SK-N-SH (cell line): ENCODE results near the gene CD3G. TPM values are rescaled to one million over a fixed set of nuclear protein-coding genes. Genes with fewer than 3 reads are reported as not detected.

Source experiments
- CTCF ChIA-PET: fragments of 300-600, 350-600 bp; formaldehyde crosslinking; extraction: SDS; loops from one replicate; lab custom pipeline; 2021; lab: Yijun Ruan, JAX
- POLR2A ChIA-PET: fragments of 350-600 bp; sonication (Branson Sonifier 250); formaldehyde crosslinking; extraction: SDS; loops from one replicate; lab custom pipeline; 2020; ENCODE audit warnings: antibody characterized with exemption, inconsistent platforms; lab: Yijun Ruan, JAX
- DNase-seq: peaks from one replicate; pipeline ENCODE4 v3.0.0; 2012
- H2AFZ ChIP-seq: fragments of 200-600 bp; sonication (generic); 2 replicates; pipeline ENCODE4 v1.8.1; 2016; ENCODE audit warnings: antibody characterized with exemption, mild to moderate bottlenecking, low read depth
- H3F3A ChIP-seq: fragments of 200-600 bp; sonication (generic); replicated peaks from 2 replicates; pipeline ENCODE3; 2016; ENCODE audit warnings: antibody characterized with exemption, mild to moderate bottlenecking; ENCODE audit not compliant: insufficient read depth
- H3K27ac ChIP-seq, 2 experiments: fragments of 200-500 bp in 1 of 2; fragments of 200-600 bp in 1 of 2; sonication (Bioruptor generic) in 1 of 2; sonication (generic), shearing (Covaris generic) in 1 of 2; 2 replicates each; pipeline versions ENCODE4 v1.5.1 to v1.6.1; 2014 to 2016; ENCODE audit warnings: low read depth in 2 of 2, inconsistent platforms in 1 of 2, low read length in 1 of 2, mild to moderate bottlenecking in 1 of 2, mixed read lengths in 1 of 2
- H3K27me3 ChIP-seq: fragments of 200-600 bp; sonication (generic), shearing (Covaris generic); 2 replicates; pipeline ENCODE4 v1.6.1; 2016; ENCODE audit warnings: mixed run types; ENCODE audit not compliant: insufficient read depth
- H3K36me3 ChIP-seq, 2 experiments: fragments of 200-500 bp in 1 of 2; fragments of 200-600 bp in 1 of 2; sonication (Bioruptor generic) in 1 of 2; sonication (generic) in 1 of 2; replicated peaks in 1 of 2; 2 replicates each; pipeline versions ENCODE3 to v1.5.1; 2014 to 2016; ENCODE audit warnings: low read length in 1 of 2, mild to moderate bottlenecking in 1 of 2; ENCODE audit not compliant: insufficient read depth in 2 of 2, control insufficient read depth in 1 of 2
- H3K4me1 ChIP-seq, 2 experiments: fragments of 200-500 bp in 1 of 2; fragments of 200-600 bp in 1 of 2; sonication (Bioruptor generic) in 1 of 2; sonication (generic), shearing (Covaris generic) in 1 of 2; 2 replicates each; pipeline versions ENCODE4 v1.5.1 to v1.6.1; 2014 to 2016; ENCODE audit warnings: low read depth in 1 of 2, low read length in 1 of 2, mixed run types in 1 of 2; ENCODE audit not compliant: insufficient read depth in 2 of 2, control insufficient read depth in 1 of 2
- H3K4me2 ChIP-seq: fragments of 200-600 bp; sonication (generic), shearing (Covaris generic); 2 replicates; pipeline ENCODE4 v1.6.1; 2017; ENCODE audit warnings: mixed run types
- H3K4me3 ChIP-seq, 2 experiments: fragments of 200-500 bp in 1 of 2; fragments of 200-600 bp in 1 of 2; sonication (Bioruptor generic) in 1 of 2; sonication (generic), shearing (Covaris generic) in 1 of 2; 2 replicates each; pipeline versions ENCODE4 v1.5.1 to v1.8.1; 2014 to 2016; ENCODE audit warnings: low read depth in 2 of 2, inconsistent platforms in 1 of 2, low read length in 1 of 2, mild to moderate bottlenecking in 1 of 2, mixed read lengths in 1 of 2, moderate library complexity in 1 of 2
- H3K79me2 ChIP-seq: fragments of 200-600 bp; sonication (generic); 2 replicates; pipeline ENCODE4 v1.8.1; 2017; ENCODE audit warnings: mild to moderate bottlenecking; ENCODE audit not compliant: insufficient read depth
- H3K9ac ChIP-seq: fragments of 200-600 bp; sonication (generic); 2 replicates; pipeline ENCODE4 v1.6.1; 2017; ENCODE audit warnings: mixed run types
- H3K9me2 ChIP-seq: fragments of 200-600 bp; sonication (generic); 2 replicates; pipeline ENCODE4 v1.6.1; 2017; ENCODE audit warnings: mixed run types
- H3K9me3 ChIP-seq: fragments of 200-600 bp; sonication (generic); 2 replicates; pipeline ENCODE4 v1.6.1; 2017; ENCODE audit warnings: mixed run types, mild to moderate bottlenecking, moderate library complexity
- H4K20me1 ChIP-seq: fragments of 200-600 bp; sonication (generic); 2 replicates; pipeline ENCODE4 v1.6.1; 2017; ENCODE audit warnings: mild to moderate bottlenecking, mixed run types; ENCODE audit not compliant: insufficient read depth
- EP300 ChIP-seq, 2 experiments: IDR thresholded peaks; 2 replicates each; pipeline versions ENCODE4 v1.4.0 to v1.6.1; 2012; ENCODE audit warnings: borderline replicate concordance in 1 of 2, low read depth in 1 of 2, low read length in 1 of 2
- NRF1 ChIP-seq: IDR thresholded peaks from 2 replicates; pipeline ENCODE4 v1.6.1; 2012; ENCODE audit warnings: low read depth, mild to moderate bottlenecking, low read length
- RCOR1 ChIP-seq: fragments of 150-350 bp; IDR thresholded peaks from 2 replicates; pipeline ENCODE4 v1.6.1; 2017; ENCODE audit warnings: antibody characterized with exemption, low read length
- RFX5 ChIP-seq: IDR thresholded peaks from 2 replicates; pipeline ENCODE4 v1.6.1; 2012; ENCODE audit warnings: mild to moderate bottlenecking, improper control_type of control experiment, low read length
- SMC3 ChIP-seq: IDR thresholded peaks from 2 replicates; pipeline ENCODE4 v1.6.1; 2012; ENCODE audit warnings: low read depth, low read length, improper control_type of control experiment
- WGBS: methylation state at CpG from one replicate; pipeline ENCODE4 v1.1.6; 2017; ENCODE audit warnings: low lambda C conversion rate; 5-methylcytosine and 5-hydroxymethylcytosine counted together
- polyA plus RNA-seq, 3 experiments: library from polyadenylated mRNA; depleted of rRNA; stranded (reverse); fragments of >200 nt; gene quantifications; 2 replicates each; pipeline ENCODE4 v1.2.3, GENCODE V29; 2012
- TF ChIP-seq, protein P1 (sequence below): fragments of 150-350 bp; IDR thresholded peaks from 2 replicates; pipeline ENCODE4 v1.6.1; 2016; ENCODE audit warnings: mild to moderate bottlenecking, low read depth, low read length
- TF ChIP-seq, protein P2 (sequence below): IDR thresholded peaks from 2 replicates; pipeline ENCODE4 v1.4.0; 2012; ENCODE audit warnings: low read depth, borderline replicate concordance
- TF ChIP-seq, protein P3 (sequence below): fragments of 200-600 bp; sonication (generic); IDR thresholded peaks from 2 replicates; pipeline ENCODE4 v1.6.1; 2017; ENCODE audit warnings: antibody characterized with exemption, mild to moderate bottlenecking, moderate library complexity
- TF ChIP-seq, protein P4 (sequence below): IDR thresholded peaks from 2 replicates; pipeline ENCODE4 v1.6.1; 2012; ENCODE audit warnings: mild to moderate bottlenecking, low read depth, low read length, moderate library complexity
- TF ChIP-seq, protein P5 (sequence below): IDR thresholded peaks from 2 replicates; pipeline ENCODE4 v1.4.0; 2012; ENCODE audit warnings: low read depth, borderline replicate concordance
- TF ChIP-seq, protein P6 (sequence below): IDR thresholded peaks from 2 replicates; pipeline ENCODE4; 2012

Gene CD3G
- polyA plus RNA-seq, 1 of the 3 experiments (the other 2 are of a cell fraction): not detected

DNA sequence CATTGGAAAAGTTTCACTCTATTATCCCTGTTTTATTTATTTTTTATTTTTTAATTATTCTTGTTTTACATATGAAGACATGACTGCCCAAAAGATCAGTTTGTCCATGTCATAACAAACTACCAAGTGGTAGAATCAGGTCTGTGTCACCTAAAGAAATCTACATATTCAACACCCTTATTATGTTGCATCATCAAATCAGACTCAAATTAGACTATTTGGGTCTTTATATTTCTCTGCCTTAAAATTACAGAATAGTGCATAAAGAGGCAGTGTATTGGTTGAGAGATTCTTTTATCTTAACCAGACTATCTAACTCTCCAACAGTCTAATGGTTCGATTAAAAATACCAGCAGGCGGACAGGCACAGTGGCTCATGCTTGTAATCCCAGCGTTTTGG, 38.8 kb downstream of the CD3G start (continued):
- TF ChIP-seq, protein P1, sequence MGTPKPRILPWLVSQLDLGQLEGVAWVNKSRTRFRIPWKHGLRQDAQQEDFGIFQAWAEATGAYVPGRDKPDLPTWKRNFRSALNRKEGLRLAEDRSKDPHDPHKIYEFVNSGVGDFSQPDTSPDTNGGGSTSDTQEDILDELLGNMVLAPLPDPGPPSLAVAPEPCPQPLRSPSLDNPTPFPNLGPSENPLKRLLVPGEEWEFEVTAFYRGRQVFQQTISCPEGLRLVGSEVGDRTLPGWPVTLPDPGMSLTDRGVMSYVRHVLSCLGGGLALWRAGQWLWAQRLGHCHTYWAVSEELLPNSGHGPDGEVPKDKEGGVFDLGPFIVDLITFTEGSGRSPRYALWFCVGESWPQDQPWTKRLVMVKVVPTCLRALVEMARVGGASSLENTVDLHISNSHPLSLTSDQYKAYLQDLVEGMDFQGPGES: no peak
- TF ChIP-seq, protein P2, sequence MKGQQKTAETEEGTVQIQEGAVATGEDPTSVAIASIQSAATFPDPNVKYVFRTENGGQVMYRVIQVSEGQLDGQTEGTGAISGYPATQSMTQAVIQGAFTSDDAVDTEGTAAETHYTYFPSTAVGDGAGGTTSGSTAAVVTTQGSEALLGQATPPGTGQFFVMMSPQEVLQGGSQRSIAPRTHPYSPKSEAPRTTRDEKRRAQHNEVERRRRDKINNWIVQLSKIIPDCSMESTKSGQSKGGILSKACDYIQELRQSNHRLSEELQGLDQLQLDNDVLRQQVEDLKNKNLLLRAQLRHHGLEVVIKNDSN: no peak
- TF ChIP-seq, all 33 proteins: peak for 0

DNA sequence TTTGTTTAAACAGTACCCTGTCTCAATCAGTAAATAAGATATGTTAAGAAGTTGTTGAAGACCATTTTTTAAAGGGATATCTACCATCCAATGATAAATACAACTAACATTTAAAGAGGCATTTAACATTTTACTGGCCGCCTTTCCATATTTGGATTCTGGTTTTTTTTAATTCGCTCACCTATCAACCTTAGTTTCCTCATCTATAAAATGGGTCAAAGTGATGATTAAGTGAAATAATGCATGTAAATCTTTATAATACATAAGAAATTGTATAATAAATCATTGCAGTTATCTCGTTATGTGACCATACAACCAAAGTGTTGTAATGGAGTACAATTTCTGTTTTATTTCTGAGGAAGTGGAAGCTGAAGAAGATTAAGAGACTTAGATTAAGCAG, 39.5 kb downstream of the CD3G start:
- WGBS: 95% methylated on average over 3 of the region's 3 CpGs

DNA sequence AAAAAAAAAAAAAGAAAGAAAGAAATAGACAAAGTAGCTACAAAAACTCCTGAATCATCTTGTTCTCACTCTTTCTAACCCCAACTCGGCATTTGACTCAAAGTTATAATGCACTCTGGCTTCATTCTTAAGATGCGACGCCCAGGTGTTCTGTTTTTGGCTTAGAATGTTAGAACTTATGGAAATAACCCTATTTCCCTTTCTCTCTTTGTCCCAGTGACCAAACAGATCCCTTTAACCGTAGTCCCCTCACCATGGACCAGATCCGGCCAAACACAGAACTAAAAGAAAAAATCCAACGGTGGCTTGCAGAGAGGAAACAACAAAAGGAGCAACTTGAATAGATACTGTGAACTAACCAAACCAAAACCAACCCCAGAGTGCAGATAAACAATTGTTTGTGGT, 52.0 kb downstream of the CD3G start:
- H3K9ac ChIP-seq: no peak overlapping the region
- H4K20me1 ChIP-seq: no peaks in the 10 kb centered on the region
- ChIA-PET CTCF (no interaction called here), POLR2A (no interaction called here)
- H3K36me3 ChIP-seq: peaks cover 48 to 52% of the 10 kb centered on the region in 2 experiments
- no peak for DNase-seq
- H3K4me1 ChIP-seq: peaks cover 0 to 4% of the 10 kb centered on the region in 2 experiments; a peak in 2 of 4 replicates
- WGBS: 92% methylated on average over 6 of the region's 6 CpGs
- no peak overlapping the region for H3K4me3 ChIP-seq
- no peak overlapping the region for H3K4me2 ChIP-seq
- no peaks in the 10 kb centered on the region for H3K9me3 ChIP-seq
- no peak overlapping the region for H2AFZ ChIP-seq
- H3K79me2 ChIP-seq: no peaks in the 10 kb centered on the region
- H3K27ac ChIP-seq: no peak overlapping the region
- no peaks in the 10 kb centered on the region for H3K9me2 ChIP-seq
- no peaks in the 10 kb centered on the region for H3K27me3 ChIP-seq
- H3F3A ChIP-seq: peaks cover 22% of the 10 kb centered on the region
- TF ChIP-seq, protein P3, sequence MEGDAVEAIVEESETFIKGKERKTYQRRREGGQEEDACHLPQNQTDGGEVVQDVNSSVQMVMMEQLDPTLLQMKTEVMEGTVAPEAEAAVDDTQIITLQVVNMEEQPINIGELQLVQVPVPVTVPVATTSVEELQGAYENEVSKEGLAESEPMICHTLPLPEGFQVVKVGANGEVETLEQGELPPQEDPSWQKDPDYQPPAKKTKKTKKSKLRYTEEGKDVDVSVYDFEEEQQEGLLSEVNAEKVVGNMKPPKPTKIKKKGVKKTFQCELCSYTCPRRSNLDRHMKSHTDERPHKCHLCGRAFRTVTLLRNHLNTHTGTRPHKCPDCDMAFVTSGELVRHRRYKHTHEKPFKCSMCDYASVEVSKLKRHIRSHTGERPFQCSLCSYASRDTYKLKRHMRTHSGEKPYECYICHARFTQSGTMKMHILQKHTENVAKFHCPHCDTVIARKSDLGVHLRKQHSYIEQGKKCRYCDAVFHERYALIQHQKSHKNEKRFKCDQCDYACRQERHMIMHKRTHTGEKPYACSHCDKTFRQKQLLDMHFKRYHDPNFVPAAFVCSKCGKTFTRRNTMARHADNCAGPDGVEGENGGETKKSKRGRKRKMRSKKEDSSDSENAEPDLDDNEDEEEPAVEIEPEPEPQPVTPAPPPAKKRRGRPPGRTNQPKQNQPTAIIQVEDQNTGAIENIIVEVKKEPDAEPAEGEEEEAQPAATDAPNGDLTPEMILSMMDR: no peak
- TF ChIP-seq EP300 (IDR thresholded peaks at IDR 0.05; ENCODE audit: borderline replicate concordance in 1 of 2, low read depth in 1 of 2, low read length in 1 of 2) (no peak), SMC3 (no peak), NRF1 (no peak), RCOR1 (no peak)
- TF ChIP-seq, protein P2: no peak
- TF ChIP-seq, protein P4, sequence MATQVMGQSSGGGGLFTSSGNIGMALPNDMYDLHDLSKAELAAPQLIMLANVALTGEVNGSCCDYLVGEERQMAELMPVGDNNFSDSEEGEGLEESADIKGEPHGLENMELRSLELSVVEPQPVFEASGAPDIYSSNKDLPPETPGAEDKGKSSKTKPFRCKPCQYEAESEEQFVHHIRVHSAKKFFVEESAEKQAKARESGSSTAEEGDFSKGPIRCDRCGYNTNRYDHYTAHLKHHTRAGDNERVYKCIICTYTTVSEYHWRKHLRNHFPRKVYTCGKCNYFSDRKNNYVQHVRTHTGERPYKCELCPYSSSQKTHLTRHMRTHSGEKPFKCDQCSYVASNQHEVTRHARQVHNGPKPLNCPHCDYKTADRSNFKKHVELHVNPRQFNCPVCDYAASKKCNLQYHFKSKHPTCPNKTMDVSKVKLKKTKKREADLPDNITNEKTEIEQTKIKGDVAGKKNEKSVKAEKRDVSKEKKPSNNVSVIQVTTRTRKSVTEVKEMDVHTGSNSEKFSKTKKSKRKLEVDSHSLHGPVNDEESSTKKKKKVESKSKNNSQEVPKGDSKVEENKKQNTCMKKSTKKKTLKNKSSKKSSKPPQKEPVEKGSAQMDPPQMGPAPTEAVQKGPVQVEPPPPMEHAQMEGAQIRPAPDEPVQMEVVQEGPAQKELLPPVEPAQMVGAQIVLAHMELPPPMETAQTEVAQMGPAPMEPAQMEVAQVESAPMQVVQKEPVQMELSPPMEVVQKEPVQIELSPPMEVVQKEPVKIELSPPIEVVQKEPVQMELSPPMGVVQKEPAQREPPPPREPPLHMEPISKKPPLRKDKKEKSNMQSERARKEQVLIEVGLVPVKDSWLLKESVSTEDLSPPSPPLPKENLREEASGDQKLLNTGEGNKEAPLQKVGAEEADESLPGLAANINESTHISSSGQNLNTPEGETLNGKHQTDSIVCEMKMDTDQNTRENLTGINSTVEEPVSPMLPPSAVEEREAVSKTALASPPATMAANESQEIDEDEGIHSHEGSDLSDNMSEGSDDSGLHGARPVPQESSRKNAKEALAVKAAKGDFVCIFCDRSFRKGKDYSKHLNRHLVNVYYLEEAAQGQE: no peak
- TF ChIP-seq, protein P5, sequence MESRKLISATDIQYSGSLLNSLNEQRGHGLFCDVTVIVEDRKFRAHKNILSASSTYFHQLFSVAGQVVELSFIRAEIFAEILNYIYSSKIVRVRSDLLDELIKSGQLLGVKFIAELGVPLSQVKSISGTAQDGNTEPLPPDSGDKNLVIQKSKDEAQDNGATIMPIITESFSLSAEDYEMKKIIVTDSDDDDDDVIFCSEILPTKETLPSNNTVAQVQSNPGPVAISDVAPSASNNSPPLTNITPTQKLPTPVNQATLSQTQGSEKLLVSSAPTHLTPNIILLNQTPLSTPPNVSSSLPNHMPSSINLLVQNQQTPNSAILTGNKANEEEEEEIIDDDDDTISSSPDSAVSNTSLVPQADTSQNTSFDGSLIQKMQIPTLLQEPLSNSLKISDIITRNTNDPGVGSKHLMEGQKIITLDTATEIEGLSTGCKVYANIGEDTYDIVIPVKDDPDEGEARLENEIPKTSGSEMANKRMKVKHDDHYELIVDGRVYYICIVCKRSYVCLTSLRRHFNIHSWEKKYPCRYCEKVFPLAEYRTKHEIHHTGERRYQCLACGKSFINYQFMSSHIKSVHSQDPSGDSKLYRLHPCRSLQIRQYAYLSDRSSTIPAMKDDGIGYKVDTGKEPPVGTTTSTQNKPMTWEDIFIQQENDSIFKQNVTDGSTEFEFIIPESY: no peak

More for the DNA sequence above, 39.5 kb downstream of the CD3G start:
- no peak overlapping the region for H3K4me3 ChIP-seq
- H2AFZ ChIP-seq: no peak overlapping the region
- no peak overlapping the region for H3K9ac ChIP-seq
- no peak overlapping the region for H3K27ac ChIP-seq
- no peaks in the 10 kb centered on the region for H3F3A ChIP-seq
- H3K27me3 ChIP-seq: no peaks in the 10 kb centered on the region
- no peaks in the 10 kb centered on the region for H3K79me2 ChIP-seq
- H3K9me3 ChIP-seq: no peaks in the 10 kb centered on the region
- TF ChIP-seq SMC3 (no peak), EP300 (IDR thresholded peaks at IDR 0.05; ENCODE audit: borderline replicate concordance in 1 of 2, low read depth in 1 of 2, low read length in 1 of 2) (no peak), RFX5 (no peak)
- TF ChIP-seq, protein P6, sequence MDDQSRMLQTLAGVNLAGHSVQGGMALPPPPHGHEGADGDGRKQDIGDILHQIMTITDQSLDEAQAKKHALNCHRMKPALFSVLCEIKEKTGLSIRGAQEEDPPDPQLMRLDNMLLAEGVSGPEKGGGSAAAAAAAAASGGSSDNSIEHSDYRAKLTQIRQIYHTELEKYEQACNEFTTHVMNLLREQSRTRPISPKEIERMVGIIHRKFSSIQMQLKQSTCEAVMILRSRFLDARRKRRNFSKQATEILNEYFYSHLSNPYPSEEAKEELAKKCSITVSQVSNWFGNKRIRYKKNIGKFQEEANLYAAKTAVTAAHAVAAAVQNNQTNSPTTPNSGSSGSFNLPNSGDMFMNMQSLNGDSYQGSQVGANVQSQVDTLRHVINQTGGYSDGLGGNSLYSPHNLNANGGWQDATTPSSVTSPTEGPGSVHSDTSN: no peak
- DNase-seq: no peak
- H3K9me2 ChIP-seq: no peaks in the 10 kb centered on the region
- H4K20me1 ChIP-seq: no peaks in the 10 kb centered on the region
- peaks cover 81 to 88% of the 10 kb centered on the region in 2 experiments for H3K36me3 ChIP-seq
- no peak overlapping the region for H3K4me2 ChIP-seq
- POLR2A ChIA-PET: no interaction called here
- CTCF ChIA-PET: interaction anchor here (1.0 kb wide), 1 partner anchor 105 kb away, joined by 4 read pairs; no protein-coding TSS in a partner anchor
- no peaks in the 10 kb centered on the region for H3K4me1 ChIP-seq
